ENCODE data around the gene TSHZ1. TPM values are rescaled to one million over a fixed set of nuclear protein-coding genes. Genes with fewer than 3 reads are reported as not detected.
"Not testable (repeated sequence)": the region's sequence is repeated elsewhere in the genome, so short reads cannot be mapped to it uniquely, and the experiment has no call there.

Gene TSHZ1
- total RNA-seq, 1 donor = 13.4 TPM

DNA sequence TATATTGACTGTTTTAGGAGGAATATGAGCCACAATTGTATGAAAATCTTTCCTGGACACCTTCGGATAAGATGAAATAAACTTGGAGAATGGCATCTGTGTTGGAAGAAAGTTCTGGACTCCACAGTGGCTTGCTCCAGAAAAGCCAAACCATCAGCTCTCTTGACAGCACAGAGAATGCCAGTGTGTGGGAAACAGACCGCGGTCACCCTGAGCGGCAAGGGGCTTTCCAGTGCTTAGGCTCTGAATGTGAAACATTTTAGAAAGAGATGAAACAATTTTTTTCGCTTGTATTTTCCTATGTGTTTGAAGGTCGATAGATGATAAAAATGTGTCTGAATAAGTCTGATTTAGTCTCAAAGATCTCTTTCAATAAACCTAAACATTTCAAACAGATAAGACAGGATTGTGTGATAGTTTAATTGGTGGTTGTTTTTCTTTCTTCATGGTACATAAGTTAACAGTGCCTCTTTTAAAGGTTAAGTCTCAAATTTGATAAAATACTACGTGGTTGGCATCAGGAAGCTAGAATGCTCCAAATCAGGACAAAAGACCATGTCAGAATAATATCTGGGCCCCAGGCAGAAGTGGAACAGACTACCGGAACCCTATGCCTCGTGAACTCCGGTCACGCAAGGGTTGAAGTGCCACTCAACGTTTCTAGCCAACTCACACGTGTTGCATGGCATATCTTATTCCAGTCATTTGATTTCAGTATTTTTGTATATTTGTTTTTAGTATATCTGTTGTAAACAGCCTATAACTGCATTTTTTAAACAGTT is 30.6 kb upstream of the TSHZ1 start:
- TF ChIP-seq CTCF (IDR thresholded peaks at IDR 0.05; ENCODE audit: insufficient read depth, low read depth, low read length) = no peak
- H3K4me3 ChIP-seq (ENCODE audit: low read depth, low read length) = no peak overlapping the region
- DNase-seq (ENCODE audit: low read depth) = no peak

GRCh38 chr18:75183524-75183923 is 27.1 kb upstream of the TSHZ1 start:
- H3K4me3 ChIP-seq (ENCODE audit: low read depth, low read length) = no peak overlapping the region
- TF ChIP-seq CTCF (IDR thresholded peaks at IDR 0.05; ENCODE audit: insufficient read depth, low read depth, low read length) = no peak
- DNase-seq (ENCODE audit: low read depth) = no peak

DNA sequence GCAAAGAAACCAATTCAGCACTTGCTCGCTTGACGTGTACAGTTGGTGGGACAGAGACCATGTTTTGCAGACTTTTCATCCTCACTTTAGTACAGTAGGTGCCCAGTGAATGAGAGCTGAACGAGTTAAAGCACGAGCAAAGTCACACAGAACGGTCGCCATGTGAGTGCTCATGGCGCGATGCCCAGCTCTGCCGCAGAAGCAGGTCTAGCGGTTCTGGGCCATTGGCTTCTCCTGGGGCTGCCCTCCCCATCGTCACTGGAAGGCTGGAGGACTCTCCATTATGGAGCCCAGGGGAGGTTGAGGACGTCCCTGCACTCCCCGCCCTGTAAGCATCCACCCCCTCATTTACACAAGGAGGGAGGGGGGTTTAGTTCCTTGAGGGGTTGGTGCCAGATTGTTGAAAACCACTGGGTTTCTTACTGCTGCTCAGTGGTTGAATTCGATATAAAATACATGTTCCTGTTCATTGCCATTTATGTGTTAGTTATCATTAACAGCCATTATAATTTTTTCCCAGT is 26.6 kb upstream of the TSHZ1 start:
- TF ChIP-seq CTCF (IDR thresholded peaks at IDR 0.05; ENCODE audit: insufficient read depth, low read depth, low read length) = no peak
- no peak for DNase-seq (ENCODE audit: low read depth)
- H3K4me3 ChIP-seq (ENCODE audit: low read depth, low read length) = no peak overlapping the region

- no peak for TF ChIP-seq CTCF (IDR thresholded peaks at IDR 0.05; ENCODE audit: insufficient read depth, low read depth, low read length)
- no peak for DNase-seq (ENCODE audit: low read depth)
- H3K4me3 ChIP-seq (ENCODE audit: low read depth, low read length) = no peak overlapping the region
Observed at GRCh38 chr18:75185460-75185859, 25.1 kb upstream of the TSHZ1 start.

DNA sequence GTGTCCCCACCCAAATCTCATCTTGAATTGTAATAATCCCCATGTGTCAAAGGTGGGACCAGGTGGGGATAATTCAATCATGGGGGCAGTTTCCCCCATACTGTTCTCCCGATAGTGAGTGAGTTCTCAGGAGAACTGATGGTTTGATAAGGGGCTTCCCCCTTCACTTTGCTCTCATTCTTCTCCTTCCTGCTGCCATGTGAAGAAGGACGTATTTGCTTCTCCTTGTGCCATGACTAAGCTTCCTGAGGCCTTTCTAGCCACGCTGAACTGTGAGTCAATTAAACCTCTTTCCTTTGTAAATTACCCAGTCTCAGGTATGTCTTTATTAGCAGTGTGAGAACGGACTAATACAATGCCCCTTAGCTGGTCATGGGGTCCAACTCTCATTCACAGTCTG is 22.9 kb upstream of the TSHZ1 start:
- not testable (repeated sequence) for H3K4me3 ChIP-seq (ENCODE audit: low read depth, low read length); DNase-seq (ENCODE audit: low read depth)

DNA sequence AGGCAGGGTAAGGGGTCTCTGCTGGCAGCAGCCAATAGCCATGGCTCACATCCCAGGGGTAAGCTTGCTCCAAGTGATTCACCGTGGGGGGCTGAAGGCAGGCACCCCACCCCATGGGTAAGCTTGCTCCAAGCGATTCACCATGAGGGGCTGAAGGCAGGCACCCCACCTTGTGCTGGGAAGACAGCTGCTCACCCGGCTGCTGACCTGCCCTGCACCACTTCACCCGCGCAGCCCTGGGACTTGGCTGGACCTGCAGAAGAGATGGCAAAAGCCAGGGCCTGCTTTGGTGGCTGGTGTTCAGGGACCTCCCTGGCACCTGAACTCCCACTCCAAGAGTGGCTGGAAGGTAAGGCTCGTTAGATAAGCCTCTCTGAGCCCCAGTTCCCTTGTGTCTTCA is 20.9 kb upstream of the TSHZ1 start:
- DNase-seq (ENCODE audit: low read depth) = no peak
- no peak overlapping the region for H3K4me3 ChIP-seq (ENCODE audit: low read depth, low read length)
- no peak for TF ChIP-seq CTCF (IDR thresholded peaks at IDR 0.05; ENCODE audit: insufficient read depth, low read depth, low read length)

DNA sequence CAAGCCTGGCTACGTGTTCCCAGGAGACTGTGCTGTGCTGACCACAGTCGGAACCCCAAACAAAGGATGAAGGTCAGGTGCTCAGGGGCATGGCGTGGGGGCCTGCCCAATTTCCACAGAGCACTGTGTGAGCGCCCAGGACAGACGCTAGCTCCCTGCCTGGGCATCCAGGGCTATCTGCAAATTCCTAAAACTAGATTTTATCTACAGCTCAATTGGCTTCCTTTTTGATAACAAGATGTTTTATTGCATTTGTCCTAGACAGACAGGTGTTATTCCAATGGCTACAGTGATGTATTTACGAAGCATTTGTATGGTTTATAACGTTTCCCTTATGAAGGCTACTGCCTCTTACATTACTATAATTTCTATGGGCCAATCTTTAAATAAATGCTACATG is 17.7 kb upstream of the TSHZ1 start:
- TF ChIP-seq CTCF (IDR thresholded peaks at IDR 0.05; ENCODE audit: insufficient read depth, low read depth, low read length) = no peak
- no peak overlapping the region for H3K4me3 ChIP-seq (ENCODE audit: low read depth, low read length)
- DNase-seq (ENCODE audit: low read depth) = no peak

Measured in fibroblast of villous mesenchyme (primary cell).